Liver (tissue), 9 donors: ENCODE data around the gene LCE1C. TPM values are rescaled to one million over a fixed set of nuclear protein-coding genes. Genes with fewer than 3 reads are reported as not detected.

Source experiments
- DNase-seq: peaks from one replicate; pipeline ENCODE4 v3.0.0-alpha.2; 2017; ENCODE audit warnings: low spot score
- H3K27ac ChIP-seq, 2 donors: one replicate each; pipeline ENCODE4 v1.7.0; 2013; ENCODE audit warnings: inconsistent platforms in 2 of 2, low read length in 2 of 2, control low read depth in 1 of 2, low read depth in 1 of 2, mild to moderate bottlenecking in 1 of 2
- H3K27me3 ChIP-seq, 4 donors: one replicate each; pipeline versions ENCODE4 v1.6.1 to v1.7.0; 2013; ENCODE audit warnings: low read length in 3 of 4, inconsistent platforms in 1 of 4, mild to moderate bottlenecking in 1 of 4, moderate library complexity in 1 of 4; ENCODE audit not compliant: control insufficient read depth in 4 of 4, insufficient read depth in 4 of 4
- H3K36me3 ChIP-seq, 4 donors: one replicate each; pipeline versions ENCODE4 v1.6.1 to v1.7.0; 2013; ENCODE audit warnings: low read length in 3 of 4, mild to moderate bottlenecking in 3 of 4, low read depth in 1 of 4, moderate library complexity in 1 of 4; ENCODE audit not compliant: control insufficient read depth in 4 of 4, insufficient read depth in 3 of 4
- H3K4me1 ChIP-seq, 4 donors: one replicate each; pipeline versions ENCODE4 v1.6.1 to v1.7.0; 2013; ENCODE audit warnings: low read length in 3 of 4, mild to moderate bottlenecking in 3 of 4, moderate library complexity in 1 of 4; ENCODE audit not compliant: control insufficient read depth in 4 of 4, insufficient read depth in 4 of 4
- H3K4me3 ChIP-seq, 3 donors: one replicate each; pipeline versions ENCODE4 v1.6.1 to v1.7.0; 2013; ENCODE audit warnings: low read length in 3 of 3, control low read depth in 1 of 3, low read depth in 1 of 3, mild to moderate bottlenecking in 1 of 3
- H3K9ac ChIP-seq, 2 donors: one replicate each; pipeline ENCODE4 v1.7.0; 2013; ENCODE audit warnings: low read length in 2 of 2, mild to moderate bottlenecking in 2 of 2, moderate library complexity in 2 of 2, control low read depth in 1 of 2, low read depth in 1 of 2
- H3K9me3 ChIP-seq, 4 donors: one replicate each; pipeline versions ENCODE4 v1.6.1 to v1.7.0; 2013; ENCODE audit warnings: low read length in 3 of 4; ENCODE audit not compliant: control insufficient read depth in 4 of 4
- EGR1 ChIP-seq, 2 donors: IDR thresholded peaks; 2 replicates each; pipeline ENCODE4 v1.6.1; 2016 to 2018; ENCODE audit warnings: antibody characterized with exemption in 2 of 2, low read depth in 2 of 2
- HNF4A ChIP-seq, 2 donors: conservative IDR thresholded peaks; 2 replicates each; pipeline ENCODE4 v1.6.1; 2016; ENCODE audit warnings: antibody characterized with exemption in 2 of 2, mild to moderate bottlenecking in 2 of 2
- HNF4G ChIP-seq: IDR thresholded peaks from 2 replicates; pipeline ENCODE4 v1.6.1; 2016; ENCODE audit warnings: antibody characterized with exemption
- NR2F2 ChIP-seq: IDR thresholded peaks from 2 replicates; pipeline ENCODE4 v1.6.1; 2016; ENCODE audit warnings: antibody characterized with exemption
- RXRA ChIP-seq, 2 donors: IDR thresholded peaks; 2 replicates each; pipeline ENCODE4 v1.6.1; 2017 to 2018; ENCODE audit warnings: antibody characterized with exemption in 2 of 2, mild to moderate bottlenecking in 1 of 2
- YY1 ChIP-seq: IDR thresholded peaks from 2 replicates; pipeline ENCODE4 v1.6.1; 2016; ENCODE audit warnings: antibody characterized with exemption, mild to moderate bottlenecking
- WGBS: extraction: QIAGEN DNeasy Blood & Tissue Kit; methylation state at CpG from one replicate; pipeline ENCODE4 v1.1.7; 2013; 5-methylcytosine and 5-hydroxymethylcytosine counted together
- polyA plus RNA-seq, 2 donors: library from polyadenylated mRNA; stranded (reverse) in 1 of 2; unstranded in 1 of 2; fragments of 200-250 nt in 1 of 2; fragments of >200 nt in 1 of 2; fragmentation: Nextera tagmentation in 1 of 2; extraction: Ambion mirVana in 1 of 2; gene quantifications; one replicate each; pipeline versions ENCODE4 v1.2.1 to v1.2.3, GENCODE V29; 2013 to 2015
- total RNA-seq, 2 donors: library from RNA; depleted of rRNA; stranded (reverse); fragments of >200 nt; gene quantifications; one replicate each; pipeline ENCODE4 v1.2.3, GENCODE V29; 2014
- TF ChIP-seq, protein P1 (sequence below): fragments of 150-350 bp; IDR thresholded peaks from 2 replicates; pipeline ENCODE4 v1.5.1; 2017; ENCODE audit warnings: improper control_type of control experiment, low read depth, low read length; ENCODE audit not compliant: missing input control
- TF ChIP-seq, protein P2 (sequence below): IDR thresholded peaks from 2 replicates; pipeline ENCODE4 v1.6.1; 2016; ENCODE audit warnings: antibody characterized with exemption
- TF ChIP-seq, protein P3 (sequence below): IDR thresholded peaks from 2 replicates; pipeline ENCODE4 v1.6.1; 2016; ENCODE audit warnings: antibody characterized with exemption
- TF ChIP-seq, protein P4 (sequence below): IDR thresholded peaks from 2 replicates; pipeline ENCODE4 v1.6.1; 2016; ENCODE audit warnings: antibody characterized with exemption
- TF ChIP-seq, protein P5 (sequence below): IDR thresholded peaks from 2 replicates; pipeline ENCODE4 v1.6.1; 2016; ENCODE audit warnings: antibody characterized with exemption, mild to moderate bottlenecking
- donor health status: healthy.
- donor health status: healthy.
- donor health status: healthy.
- donor health status: healthy.
- donor health status: healthy.

Gene LCE1C
- total and polyA plus RNA-seq, 4 donors, result not detected

DNA sequence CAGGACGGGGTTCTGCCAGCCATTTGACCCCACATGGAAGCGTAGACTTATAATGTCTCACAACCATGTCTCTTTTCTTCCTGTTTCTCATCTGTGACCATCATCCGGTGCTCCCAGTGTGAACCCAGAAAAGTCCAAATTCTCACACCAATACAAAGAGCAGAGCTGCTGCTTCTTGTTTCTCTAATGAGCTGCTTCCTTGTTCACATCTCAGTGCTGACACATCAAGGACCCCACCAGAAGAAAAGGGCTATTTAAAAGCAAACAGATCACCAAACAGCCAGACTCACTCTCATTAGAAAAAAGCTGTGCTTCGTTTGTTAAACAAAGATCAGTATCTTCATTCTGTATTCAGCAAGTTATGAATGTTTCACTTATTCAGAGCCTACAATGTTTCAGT is 10.8 kb downstream of the LCE1C start (continued):
- TF ChIP-seq, protein P1, sequence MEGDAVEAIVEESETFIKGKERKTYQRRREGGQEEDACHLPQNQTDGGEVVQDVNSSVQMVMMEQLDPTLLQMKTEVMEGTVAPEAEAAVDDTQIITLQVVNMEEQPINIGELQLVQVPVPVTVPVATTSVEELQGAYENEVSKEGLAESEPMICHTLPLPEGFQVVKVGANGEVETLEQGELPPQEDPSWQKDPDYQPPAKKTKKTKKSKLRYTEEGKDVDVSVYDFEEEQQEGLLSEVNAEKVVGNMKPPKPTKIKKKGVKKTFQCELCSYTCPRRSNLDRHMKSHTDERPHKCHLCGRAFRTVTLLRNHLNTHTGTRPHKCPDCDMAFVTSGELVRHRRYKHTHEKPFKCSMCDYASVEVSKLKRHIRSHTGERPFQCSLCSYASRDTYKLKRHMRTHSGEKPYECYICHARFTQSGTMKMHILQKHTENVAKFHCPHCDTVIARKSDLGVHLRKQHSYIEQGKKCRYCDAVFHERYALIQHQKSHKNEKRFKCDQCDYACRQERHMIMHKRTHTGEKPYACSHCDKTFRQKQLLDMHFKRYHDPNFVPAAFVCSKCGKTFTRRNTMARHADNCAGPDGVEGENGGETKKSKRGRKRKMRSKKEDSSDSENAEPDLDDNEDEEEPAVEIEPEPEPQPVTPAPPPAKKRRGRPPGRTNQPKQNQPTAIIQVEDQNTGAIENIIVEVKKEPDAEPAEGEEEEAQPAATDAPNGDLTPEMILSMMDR, result no peak
- TF ChIP-seq RXRA (IDR thresholded peaks at IDR 0.05), result no peak
- no peak for TF ChIP-seq HNF4G
- TF ChIP-seq HNF4A (conservative IDR thresholded peaks at IDR 0.05), result no peak
- TF ChIP-seq, protein P2, sequence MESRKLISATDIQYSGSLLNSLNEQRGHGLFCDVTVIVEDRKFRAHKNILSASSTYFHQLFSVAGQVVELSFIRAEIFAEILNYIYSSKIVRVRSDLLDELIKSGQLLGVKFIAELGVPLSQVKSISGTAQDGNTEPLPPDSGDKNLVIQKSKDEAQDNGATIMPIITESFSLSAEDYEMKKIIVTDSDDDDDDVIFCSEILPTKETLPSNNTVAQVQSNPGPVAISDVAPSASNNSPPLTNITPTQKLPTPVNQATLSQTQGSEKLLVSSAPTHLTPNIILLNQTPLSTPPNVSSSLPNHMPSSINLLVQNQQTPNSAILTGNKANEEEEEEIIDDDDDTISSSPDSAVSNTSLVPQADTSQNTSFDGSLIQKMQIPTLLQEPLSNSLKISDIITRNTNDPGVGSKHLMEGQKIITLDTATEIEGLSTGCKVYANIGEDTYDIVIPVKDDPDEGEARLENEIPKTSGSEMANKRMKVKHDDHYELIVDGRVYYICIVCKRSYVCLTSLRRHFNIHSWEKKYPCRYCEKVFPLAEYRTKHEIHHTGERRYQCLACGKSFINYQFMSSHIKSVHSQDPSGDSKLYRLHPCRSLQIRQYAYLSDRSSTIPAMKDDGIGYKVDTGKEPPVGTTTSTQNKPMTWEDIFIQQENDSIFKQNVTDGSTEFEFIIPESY, result no peak

GRCh38 chr1:152786077-152786476 is 20.4 kb downstream of the LCE1C start, which contains the start of gene LCE1E:
Gene LCE1E (plus strand): TSS chr1:152786257. CDS start chr1:152787300, 1,043 bp downstream.
- Histone ChIP-seq H3K36me3 (no peaks in the 10 kb centered on the region), H3K4me3 (no peak within 1 kb of the TSS), H3K9me3 (no peaks in the 10 kb centered on the region), H3K9ac (no peak within 1 kb of the TSS), H3K4me1 (no peaks in the 10 kb centered on the region), H3K27ac (no peak within 1 kb of the TSS), H3K27me3 (peaks cover 0 to 8% (median 3%) of the 10 kb centered on the region in 4 donors)
- WGBS, result 28% methylated on average over 2 of the region's 2 CpGs
- DNase-seq, result no peak
- TF ChIP-seq, protein P3, sequence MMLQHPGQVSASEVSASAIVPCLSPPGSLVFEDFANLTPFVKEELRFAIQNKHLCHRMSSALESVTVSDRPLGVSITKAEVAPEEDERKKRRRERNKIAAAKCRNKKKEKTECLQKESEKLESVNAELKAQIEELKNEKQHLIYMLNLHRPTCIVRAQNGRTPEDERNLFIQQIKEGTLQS, result no peak
- TF ChIP-seq YY1 (no peak), NR2F2 (no peak), EGR1 (IDR thresholded peaks at IDR 0.05; ENCODE audit: low read depth in 2 of 2) (no peak), HNF4A (conservative IDR thresholded peaks at IDR 0.05) (no peak)
- TF ChIP-seq, protein P2, result no peak
- TF ChIP-seq, protein P4, sequence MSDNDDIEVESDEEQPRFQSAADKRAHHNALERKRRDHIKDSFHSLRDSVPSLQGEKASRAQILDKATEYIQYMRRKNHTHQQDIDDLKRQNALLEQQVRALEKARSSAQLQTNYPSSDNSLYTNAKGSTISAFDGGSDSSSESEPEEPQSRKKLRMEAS, result no peak
- TF ChIP-seq, protein P5, sequence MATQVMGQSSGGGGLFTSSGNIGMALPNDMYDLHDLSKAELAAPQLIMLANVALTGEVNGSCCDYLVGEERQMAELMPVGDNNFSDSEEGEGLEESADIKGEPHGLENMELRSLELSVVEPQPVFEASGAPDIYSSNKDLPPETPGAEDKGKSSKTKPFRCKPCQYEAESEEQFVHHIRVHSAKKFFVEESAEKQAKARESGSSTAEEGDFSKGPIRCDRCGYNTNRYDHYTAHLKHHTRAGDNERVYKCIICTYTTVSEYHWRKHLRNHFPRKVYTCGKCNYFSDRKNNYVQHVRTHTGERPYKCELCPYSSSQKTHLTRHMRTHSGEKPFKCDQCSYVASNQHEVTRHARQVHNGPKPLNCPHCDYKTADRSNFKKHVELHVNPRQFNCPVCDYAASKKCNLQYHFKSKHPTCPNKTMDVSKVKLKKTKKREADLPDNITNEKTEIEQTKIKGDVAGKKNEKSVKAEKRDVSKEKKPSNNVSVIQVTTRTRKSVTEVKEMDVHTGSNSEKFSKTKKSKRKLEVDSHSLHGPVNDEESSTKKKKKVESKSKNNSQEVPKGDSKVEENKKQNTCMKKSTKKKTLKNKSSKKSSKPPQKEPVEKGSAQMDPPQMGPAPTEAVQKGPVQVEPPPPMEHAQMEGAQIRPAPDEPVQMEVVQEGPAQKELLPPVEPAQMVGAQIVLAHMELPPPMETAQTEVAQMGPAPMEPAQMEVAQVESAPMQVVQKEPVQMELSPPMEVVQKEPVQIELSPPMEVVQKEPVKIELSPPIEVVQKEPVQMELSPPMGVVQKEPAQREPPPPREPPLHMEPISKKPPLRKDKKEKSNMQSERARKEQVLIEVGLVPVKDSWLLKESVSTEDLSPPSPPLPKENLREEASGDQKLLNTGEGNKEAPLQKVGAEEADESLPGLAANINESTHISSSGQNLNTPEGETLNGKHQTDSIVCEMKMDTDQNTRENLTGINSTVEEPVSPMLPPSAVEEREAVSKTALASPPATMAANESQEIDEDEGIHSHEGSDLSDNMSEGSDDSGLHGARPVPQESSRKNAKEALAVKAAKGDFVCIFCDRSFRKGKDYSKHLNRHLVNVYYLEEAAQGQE, result no peak
- TF ChIP-seq, protein P1, result no peak
